GM10266 (cell line): Measurements from ENCODE around the gene AIP.

Experiments
- DNase-seq: peaks from one replicate; pipeline ENCODE4 v3.0.0; 2012; ENCODE audit errors: extremely low spot score
- CTCF ChIP-seq: IDR thresholded peaks from 2 replicates; pipeline ENCODE4 v1.5.1; 2012; ENCODE audit warnings: mild to moderate bottlenecking, low read depth; ENCODE audit not compliant: control insufficient read depth, insufficient read depth; ENCODE audit errors: missing control alignments

The AIP gene

GRCh38 chr11:67539550-67539949 is 56.7 kb downstream of the AIP start:
- TF ChIP-seq CTCF: no peak
- DNase-seq: no peak
